ENCODE data around the gene MTCL3.

MTCL3 gene

DNA sequence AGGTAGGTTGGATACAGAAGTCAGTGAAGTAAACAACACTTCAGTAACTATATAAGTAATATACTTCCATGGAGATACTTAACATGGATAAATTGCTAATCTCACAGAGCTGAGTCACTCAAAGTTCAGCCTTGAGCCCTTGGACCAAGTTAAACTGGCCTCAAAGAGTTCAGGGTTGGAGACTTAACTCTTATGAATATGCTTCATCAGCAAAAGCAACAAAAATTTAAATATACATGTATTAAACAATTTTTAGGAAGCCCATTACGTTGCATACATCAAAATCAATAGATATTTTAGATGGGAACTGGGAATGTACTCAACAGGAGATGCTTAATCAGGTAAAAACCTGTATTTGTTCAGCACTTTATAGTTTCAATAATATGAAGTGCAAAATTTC, 12.2 kb downstream of the MTCL3 start:
- H3K27ac ChIP-seq = no peak overlapping the region
- TF ChIP-seq, protein P1, sequence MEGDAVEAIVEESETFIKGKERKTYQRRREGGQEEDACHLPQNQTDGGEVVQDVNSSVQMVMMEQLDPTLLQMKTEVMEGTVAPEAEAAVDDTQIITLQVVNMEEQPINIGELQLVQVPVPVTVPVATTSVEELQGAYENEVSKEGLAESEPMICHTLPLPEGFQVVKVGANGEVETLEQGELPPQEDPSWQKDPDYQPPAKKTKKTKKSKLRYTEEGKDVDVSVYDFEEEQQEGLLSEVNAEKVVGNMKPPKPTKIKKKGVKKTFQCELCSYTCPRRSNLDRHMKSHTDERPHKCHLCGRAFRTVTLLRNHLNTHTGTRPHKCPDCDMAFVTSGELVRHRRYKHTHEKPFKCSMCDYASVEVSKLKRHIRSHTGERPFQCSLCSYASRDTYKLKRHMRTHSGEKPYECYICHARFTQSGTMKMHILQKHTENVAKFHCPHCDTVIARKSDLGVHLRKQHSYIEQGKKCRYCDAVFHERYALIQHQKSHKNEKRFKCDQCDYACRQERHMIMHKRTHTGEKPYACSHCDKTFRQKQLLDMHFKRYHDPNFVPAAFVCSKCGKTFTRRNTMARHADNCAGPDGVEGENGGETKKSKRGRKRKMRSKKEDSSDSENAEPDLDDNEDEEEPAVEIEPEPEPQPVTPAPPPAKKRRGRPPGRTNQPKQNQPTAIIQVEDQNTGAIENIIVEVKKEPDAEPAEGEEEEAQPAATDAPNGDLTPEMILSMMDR (IDR thresholded peaks at IDR 0.05) = no peak
- intact Hi-C loops (cut with DNase I) = no loop called here
- H3K4me3 ChIP-seq = no peak overlapping the region
- ATAC-seq (no peak), DNase-seq (no peak)
- no peaks in the 10 kb centered on the region for H3K36me3 ChIP-seq
- H3K9me3 ChIP-seq = no peaks in the 10 kb centered on the region
- H3K4me1 ChIP-seq = no peaks in the 10 kb centered on the region
- no peaks in the 10 kb centered on the region for H3K27me3 ChIP-seq (ENCODE audit: low read depth)

DNA sequence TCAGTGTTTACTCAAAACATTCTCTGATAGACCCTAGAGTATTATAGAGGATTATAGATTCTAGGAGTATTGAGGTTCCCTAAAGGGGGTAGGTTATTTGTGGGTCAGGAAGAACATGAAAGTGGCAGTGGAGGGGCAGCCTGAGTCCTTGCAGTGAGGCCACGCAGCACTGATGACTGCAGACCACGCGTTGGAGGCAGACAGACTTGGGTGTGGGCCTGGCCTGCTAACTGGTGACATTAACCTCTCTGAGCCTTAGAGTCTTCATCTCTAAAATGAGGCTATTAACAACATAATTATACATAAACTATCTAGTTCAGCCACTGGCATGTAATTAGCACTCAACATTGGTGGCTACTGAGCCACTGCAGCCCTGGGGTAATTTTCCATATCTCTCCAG, 16.1 kb downstream of the MTCL3 start:
- TF ChIP-seq, protein P1 (IDR thresholded peaks at IDR 0.05) = no peak
- Histone ChIP-seq H3K27me3 (ENCODE audit: low read depth) (no peaks in the 10 kb centered on the region), H3K36me3 (no peaks in the 10 kb centered on the region), H3K4me3 (no peak overlapping the region), H3K4me1 (no peaks in the 10 kb centered on the region), H3K27ac (no peak overlapping the region), H3K9me3 (no peaks in the 10 kb centered on the region)
- ATAC-seq (no peak), DNase-seq (no peak)
- intact Hi-C loops (cut with DNase I) = no loop called here

GRCh38 chr6:127497410-127497809, 21.7 kb downstream of the MTCL3 start:
- intact Hi-C loops (cut with DNase I) = no loop called here

GRCh38 chr6:127496471-127496870, 22.7 kb downstream of the MTCL3 start:
- DNase-seq (no peak), ATAC-seq (no peak)
- Histone ChIP-seq H3K27ac (no peak overlapping the region), H3K4me1 (no peaks in the 10 kb centered on the region), H3K4me3 (no peak overlapping the region), H3K36me3 (no peaks in the 10 kb centered on the region), H3K9me3 (no peaks in the 10 kb centered on the region), H3K27me3 (ENCODE audit: low read depth) (no peaks in the 10 kb centered on the region)
- TF ChIP-seq, protein P1 (IDR thresholded peaks at IDR 0.05) = no peak
- intact Hi-C loops (cut with DNase I) = no loop called here

More at GRCh38 chr6:127497410-127497809, 21.7 kb downstream of the MTCL3 start:
- Histone ChIP-seq H3K27me3 (ENCODE audit: low read depth) (no peaks in the 10 kb centered on the region), H3K9me3 (no peaks in the 10 kb centered on the region), H3K27ac (no peak overlapping the region), H3K4me1 (no peaks in the 10 kb centered on the region), H3K4me3 (no peak overlapping the region), H3K36me3 (no peaks in the 10 kb centered on the region)
- TF ChIP-seq, protein P1 (IDR thresholded peaks at IDR 0.05) = no peak
- no peak for ATAC-seq
- DNase-seq = no peak

DNA sequence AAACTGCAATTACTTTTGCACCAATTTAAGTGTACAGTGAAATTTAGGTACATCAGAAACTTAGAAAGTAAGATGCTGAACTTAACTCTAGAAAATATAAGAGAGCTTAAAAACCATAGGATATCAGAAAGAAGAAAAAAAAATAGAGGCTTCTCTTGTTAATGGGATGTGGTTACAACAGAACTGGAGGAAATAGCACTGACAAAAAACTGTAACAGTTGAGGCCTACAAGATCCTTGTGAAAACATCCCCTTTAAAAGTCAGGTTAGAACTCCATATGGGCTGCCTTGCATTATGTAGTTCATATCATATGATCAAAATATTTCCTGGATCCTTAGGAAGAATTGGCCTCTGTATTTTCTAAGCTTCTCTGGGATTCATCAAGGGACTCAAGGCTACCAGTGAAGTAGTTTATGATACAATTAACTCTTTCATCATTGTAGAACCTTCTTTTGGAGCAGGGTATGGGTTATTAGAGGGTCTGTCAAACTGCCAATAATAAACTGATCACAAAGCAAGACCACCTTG, 24.8 kb downstream of the MTCL3 start:
- intact Hi-C loops (cut with DNase I) = no loop called here
- ATAC-seq = no peak

More for the DNA sequence above, 24.8 kb downstream of the MTCL3 start:
- no peak overlapping the region for H3K27ac ChIP-seq
- no peaks in the 10 kb centered on the region for H3K4me1 ChIP-seq
- no peak for DNase-seq
- H3K27me3 ChIP-seq (ENCODE audit: low read depth) = no peaks in the 10 kb centered on the region
- no peak overlapping the region for H3K4me3 ChIP-seq
- H3K36me3 ChIP-seq = no peaks in the 10 kb centered on the region
- TF ChIP-seq, protein P1 (IDR thresholded peaks at IDR 0.05) = no peak
- no peaks in the 10 kb centered on the region for H3K9me3 ChIP-seq
